NCI-H1694 treated with DMSO at 0.1 percent for 48 hours (cell line): ENCODE measurements around the gene DRGX.

ENCODE experiments used
- DNase-seq: peaks from one replicate; lab custom pipeline; 2025; lab: John Stamatoyannopoulos, UW

DRGX gene

DNA sequence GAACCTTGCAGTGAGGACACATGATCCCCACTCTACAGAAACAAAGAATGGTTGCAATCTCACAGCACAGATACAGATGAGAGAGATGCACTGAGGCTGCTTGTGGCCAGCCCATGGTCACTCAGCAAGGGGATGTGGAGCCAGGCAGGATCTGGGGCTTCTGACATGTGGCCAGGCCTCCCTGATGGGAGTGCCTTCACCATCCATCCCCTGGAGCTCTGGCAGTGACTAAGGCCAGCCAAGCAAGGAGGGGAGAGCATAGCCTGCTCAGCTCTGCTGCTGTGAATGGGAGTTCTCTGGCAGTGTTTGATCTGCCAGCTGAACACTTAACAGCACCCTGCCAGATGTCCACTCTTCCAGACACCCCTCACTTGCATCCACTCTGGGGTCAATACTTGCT lies 77.1 kb downstream of the DRGX start:
- DNase-seq, result no peak

DNA sequence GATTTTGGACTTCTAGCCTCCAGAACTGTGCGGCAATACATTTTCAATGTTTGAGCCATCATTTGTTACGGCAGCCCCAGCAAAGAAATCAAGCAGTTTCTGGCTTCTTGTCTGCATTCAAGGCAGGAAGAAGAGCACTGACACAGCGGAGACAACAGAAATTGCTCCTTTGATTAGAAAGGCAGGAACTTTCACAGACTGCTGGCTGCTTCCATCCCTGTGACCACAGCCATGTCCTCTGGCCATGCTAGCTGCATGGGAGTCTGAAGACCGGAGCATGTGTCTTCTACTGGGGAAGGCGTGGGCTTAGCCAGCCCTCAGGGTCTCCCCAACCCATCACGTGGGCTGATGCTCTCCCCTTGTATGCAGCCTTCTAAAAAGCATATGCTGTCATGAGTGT lies 77.9 kb downstream of the DRGX start:
- no peak for DNase-seq

DNA sequence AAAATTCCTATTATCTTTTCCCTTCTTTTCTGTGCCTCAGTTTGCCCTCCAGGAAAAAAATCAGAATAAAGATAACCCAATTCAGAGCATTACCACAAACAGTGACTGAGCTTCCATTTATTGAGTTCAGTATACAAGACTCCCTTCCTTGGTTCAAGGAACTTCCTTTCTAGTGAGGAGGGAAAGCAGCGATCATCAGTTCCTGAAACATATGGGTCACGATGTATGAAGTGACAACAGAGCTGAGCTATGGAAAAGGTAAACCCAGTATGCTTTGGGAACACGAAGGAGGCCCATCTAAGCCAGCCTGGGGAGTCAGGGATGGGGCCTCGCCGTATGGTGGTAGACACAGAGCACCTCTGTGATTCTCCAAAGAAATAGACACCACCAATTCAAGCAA lies 81.1 kb downstream of the DRGX start:
- DNase-seq, result no peak
